HT-29 (cell line): ENCODE data around the gene RGS3. TPM values are rescaled to one million over a fixed set of nuclear protein-coding genes. Genes with fewer than 3 reads are reported as not detected.
"Not testable (repeated sequence)": the region's sequence is repeated elsewhere in the genome, so short reads cannot be mapped to it uniquely, and the experiment has no call there.

Experiments
- DNase-seq: peaks from one replicate; pipeline ENCODE4 v3.0.0-alpha.2; 2015; ENCODE audit warnings: low spot score
- total RNA-seq: library from RNA; depleted of rRNA; stranded (reverse); fragments of >200 nt; shearing (Covaris generic); gene quantifications from 2 replicates; pipeline ENCODE4 v1.2.3, GENCODE V29; 2014; rRNA removed

The RGS3 gene
- total RNA-seq, 1 experiment from 2014 or later: 76.8 TPM

DNA sequence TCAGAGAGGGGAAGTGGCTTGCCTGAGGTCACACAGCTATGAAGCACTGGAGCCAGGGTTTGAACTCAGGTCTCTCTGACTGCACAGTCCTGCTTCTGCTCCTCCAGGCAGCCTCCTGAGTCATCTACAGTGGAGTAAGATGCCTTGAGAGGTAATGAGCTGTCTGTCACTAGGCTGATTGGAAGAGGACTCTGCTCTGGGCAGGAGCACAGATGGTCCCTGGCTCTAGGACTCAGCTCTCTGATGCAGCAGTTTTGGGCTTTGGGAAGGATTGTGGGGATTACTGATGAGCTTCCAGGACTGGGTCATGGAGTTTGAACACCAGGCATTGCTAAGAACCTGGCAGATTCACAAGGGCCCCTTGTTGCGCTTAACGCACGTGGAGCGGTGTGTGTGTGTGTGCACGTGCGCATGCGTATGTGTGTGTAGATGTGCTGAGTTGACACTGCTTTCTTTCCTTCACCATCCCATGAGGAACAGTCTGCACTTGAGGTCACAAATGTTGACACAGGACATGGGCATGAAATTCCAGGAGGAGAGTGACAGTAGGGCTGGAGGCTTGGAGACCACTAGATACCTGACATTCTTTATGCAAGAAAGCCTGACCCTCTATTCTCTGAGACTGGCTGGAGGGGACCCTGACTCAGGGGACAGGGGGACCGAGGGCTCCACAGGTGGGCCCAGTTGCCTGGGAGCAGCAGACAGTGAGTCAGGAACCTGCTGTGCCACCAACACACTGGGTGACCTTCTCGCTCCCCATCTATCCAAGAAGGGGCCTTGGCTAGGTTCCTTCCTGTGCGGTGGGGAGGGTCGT, 170.5 kb downstream of the RGS3 start:
- no peak for DNase-seq

GRCh38 chr9:113634596-113635515, 171.3 kb downstream of the RGS3 start:
- DNase-seq: no peak

- DNase-seq: no peak
Observed at GRCh38 chr9:113635586-113635985, 172.1 kb downstream of the RGS3 start.

DNA sequence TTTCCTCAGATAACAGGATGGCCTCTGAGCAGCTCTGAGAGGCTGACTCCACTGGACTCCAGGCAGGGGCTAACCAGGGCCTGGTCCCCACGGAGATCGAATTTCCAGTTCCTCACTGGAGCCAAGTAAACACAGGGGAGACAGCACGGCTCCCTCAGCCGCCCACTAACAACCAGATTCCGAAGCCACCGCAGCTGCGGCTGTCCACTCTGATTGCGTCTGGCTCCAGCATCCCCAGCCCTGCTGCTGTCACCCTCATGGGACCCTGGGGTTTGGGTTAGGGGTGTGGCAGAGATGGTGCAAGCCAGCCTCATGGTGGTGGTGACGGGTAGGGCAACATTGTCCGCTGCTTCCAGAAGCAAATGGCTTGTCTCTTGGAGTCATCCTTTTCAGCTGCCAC, 172.6 kb downstream of the RGS3 start:
- DNase-seq: no peak

GRCh38 chr9:113636693-113637092, 173.2 kb downstream of the RGS3 start:
- DNase-seq: no peak

- no peak for DNase-seq
Observed at GRCh38 chr9:113638490-113638889, 175.0 kb downstream of the RGS3 start.

GRCh38 chr9:113638897-113639296, 175.4 kb downstream of the RGS3 start:
- no peak for DNase-seq

- not testable (repeated sequence) for DNase-seq
Observed at GRCh38 chr9:113639411-113639970, 176.0 kb downstream of the RGS3 start.

- no peak for DNase-seq
Observed at GRCh38 chr9:113640418-113640817, 176.9 kb downstream of the RGS3 start.

DNA sequence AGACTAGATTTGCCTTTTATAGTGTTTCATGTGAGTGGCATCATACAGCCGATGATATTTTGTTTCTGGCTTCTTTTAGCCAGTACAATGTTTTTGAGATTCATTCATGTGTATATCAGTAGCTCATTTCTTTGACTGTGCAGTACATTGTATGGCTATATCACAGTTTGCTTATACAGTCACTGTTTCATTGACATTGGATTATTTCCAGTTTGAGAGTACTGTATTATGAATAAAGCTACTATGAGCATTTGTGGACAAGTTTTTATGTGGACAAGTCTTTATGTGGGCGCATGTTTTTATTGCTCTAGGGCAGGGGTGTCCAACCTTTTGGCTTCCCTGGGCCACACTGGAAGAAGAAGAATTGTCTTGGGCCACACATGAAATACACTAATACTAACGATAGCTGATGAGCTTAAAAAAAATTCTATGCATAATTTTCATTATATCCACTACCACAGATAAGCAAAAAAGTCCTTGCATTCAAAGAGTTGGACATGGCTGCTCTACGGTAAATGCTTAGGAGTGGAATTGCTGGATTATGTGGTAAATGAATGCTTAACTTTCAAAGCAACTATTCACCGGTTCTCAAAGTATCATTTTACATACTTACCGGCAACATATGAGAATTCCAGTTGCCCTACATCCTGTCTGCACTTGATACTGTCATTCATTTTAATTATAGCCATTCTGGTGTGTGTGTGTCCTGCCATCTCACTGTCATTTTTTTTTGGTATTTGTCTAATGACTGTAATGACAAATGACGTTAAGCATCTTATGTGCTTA, 177.8 kb downstream of the RGS3 start:
- no peak for DNase-seq

DNA sequence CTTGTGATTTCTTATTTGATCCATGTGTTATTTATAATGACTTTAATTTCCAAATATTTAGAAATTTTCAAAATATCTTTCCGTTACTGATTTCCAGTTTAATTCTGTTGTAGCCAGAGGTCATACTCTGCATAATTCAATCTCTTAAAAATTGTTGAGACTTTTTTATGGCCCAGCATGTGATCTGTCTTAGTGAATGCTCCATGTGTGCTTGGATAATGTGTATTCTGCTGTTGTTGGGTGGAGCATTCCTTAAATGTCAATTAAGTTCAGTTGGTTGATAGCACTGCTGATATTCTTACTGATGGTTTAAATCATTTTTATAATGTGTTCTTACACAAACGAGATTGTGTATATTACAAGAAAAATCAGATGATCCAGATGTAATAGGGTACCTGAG, 180.8 kb downstream of the RGS3 start:
- DNase-seq: no peak

DNA sequence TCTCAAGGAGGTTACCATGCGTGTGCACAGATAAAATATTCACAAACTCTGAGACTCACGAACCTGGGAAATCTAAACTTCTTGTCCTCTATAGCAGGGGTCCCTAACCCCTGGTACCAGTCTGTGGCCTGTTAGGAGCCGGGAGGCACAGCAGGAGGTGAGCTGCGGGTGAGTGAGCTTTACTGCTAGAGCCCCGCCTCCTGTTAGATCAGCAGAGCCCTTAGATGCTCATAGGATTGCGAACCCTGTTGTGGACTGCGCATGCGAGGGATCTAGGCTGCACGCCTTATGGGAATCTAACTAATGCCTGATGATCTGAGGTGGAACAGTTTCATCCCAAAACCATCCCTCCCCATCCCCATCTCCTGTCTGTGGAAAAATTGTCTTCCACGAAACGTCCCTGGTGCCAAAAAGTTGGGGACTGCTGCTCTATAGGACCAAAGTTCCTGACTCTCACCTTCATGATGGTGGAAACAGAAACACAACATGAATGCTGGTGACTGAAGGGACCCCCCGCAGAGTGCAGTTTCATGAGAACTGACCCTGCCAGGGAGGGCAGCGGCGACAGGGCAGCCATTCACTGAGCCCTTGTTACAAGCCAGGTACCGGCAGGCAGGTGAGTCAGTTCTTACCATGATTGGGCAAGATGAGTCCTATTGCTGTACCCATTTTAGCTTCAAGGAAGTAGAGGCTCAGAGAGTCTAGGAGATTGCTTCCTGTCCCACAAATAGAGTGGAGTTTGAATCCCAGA, 181.9 kb downstream of the RGS3 start:
- DNase-seq: no peak

DNA sequence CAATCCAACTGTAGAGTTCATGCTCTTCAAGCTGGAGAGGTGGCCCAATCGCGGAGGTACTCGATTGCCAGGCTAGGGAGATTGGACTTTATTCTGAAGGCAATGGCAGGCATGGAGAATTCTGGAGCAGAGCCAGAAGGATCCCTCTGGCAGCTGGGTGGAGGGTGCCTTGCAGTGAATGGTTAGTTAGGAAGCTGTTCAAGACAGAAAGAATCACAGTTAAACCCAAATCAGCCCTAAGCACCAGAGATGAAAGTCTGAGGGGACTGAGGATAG, 182.4 kb downstream of the RGS3 start:
- no peak for DNase-seq

DNA sequence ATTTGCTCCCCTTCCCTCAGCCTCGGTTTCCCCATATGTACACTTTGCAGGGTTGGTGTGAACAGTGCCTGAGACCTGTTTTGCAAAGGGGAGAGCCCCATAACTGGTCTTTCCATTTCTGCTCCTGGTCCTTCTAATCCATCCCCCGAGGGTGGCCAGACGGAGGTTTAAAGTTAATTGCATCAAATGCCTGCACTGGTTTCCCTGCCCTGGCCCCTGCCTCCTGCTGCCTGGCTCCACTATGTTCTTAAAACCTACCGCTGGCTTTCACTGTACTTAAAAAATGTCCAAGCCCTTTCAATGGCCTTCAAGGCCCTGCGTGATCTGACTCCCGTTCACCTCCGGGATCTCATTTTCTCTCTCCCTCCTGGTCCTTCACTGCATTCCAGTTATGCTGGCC, 183.0 kb downstream of the RGS3 start:
- DNase-seq: no peak

Other genes starting within 250 kb of the RGS3 start
- gene FKBP15, start 242.4 kb upstream of the RGS3 start, total RNA-seq: 14.7 and 16.0 TPM in 2 replicates
- gene SLC31A1, start 242.2 kb upstream of the RGS3 start, total RNA-seq: 13.4 TPM in 2 replicates
- 20.2 and 22.6 TPM in 2 replicates for gene CDC26, start 188.2 kb upstream of the RGS3 start, total RNA-seq
- gene PRPF4, start 188.1 kb upstream of the RGS3 start, total RNA-seq: 21.3 and 21.8 TPM in 2 replicates
- gene RNF183, start 160.4 kb upstream of the RGS3 start, total RNA-seq: 6.1 and 7.1 TPM in 2 replicates
- 0.37 and 0.74 TPM in 2 replicates for gene WDR31, start 123.5 kb upstream of the RGS3 start, total RNA-seq
- 31.5 and 34.1 TPM in 2 replicates for gene BSPRY, start 114.2 kb upstream of the RGS3 start, total RNA-seq
- 73.3 and 78.1 TPM in 2 replicates for gene HDHD3, start 86.7 kb upstream of the RGS3 start, total RNA-seq
- gene ALAD, start 62.4 kb upstream of the RGS3 start, total RNA-seq: 16.0 and 20.8 TPM in 2 replicates
- 83.0 and 84.4 TPM in 2 replicates for gene POLE3, start 53.1 kb upstream of the RGS3 start, total RNA-seq
- 0.92 and 1.1 TPM in 2 replicates for gene C9orf43, start 53.0 kb upstream of the RGS3 start, total RNA-seq